GM23338 (cell line): ENCODE results near the gene ADIPOR1. TPM values are rescaled to one million over a fixed set of nuclear protein-coding genes. Genes with fewer than 3 reads are reported as not detected.

Experiments used
- ATAC-seq: fragments of 200-7000 bp; cut with Tn5 transposase; 3 replicates; pipeline ENCODE4 v1.9.1; 2020
- DNase-seq: peaks from one replicate; pipeline ENCODE4 v3.0.0-alpha.2; 2015; ENCODE audit warnings: low spot score
- H2AFZ ChIP-seq: fragments of 200-600 bp; sonication (generic); 2 replicates; pipeline ENCODE4 v1.8.0; 2016; ENCODE audit warnings: antibody characterized with exemption, mild to moderate bottlenecking, moderate library complexity
- H3F3A ChIP-seq: fragments of 200-600 bp; sonication (generic); replicated peaks from 2 replicates; pipeline ENCODE4 v1.8.0; 2017; ENCODE audit warnings: antibody characterized with exemption, mixed run types, low read depth
- H3K27ac ChIP-seq: fragments of 200-600 bp; sonication (generic); 2 replicates; pipeline ENCODE4 v1.6.1; 2016; ENCODE audit warnings: low read depth
- H3K27me3 ChIP-seq: fragments of 200-600 bp; sonication (generic); 2 replicates; pipeline ENCODE4 v1.8.0; 2016; ENCODE audit warnings: mild to moderate bottlenecking, mixed run types, moderate library complexity; ENCODE audit not compliant: insufficient read depth
- H3K36me3 ChIP-seq: fragments of 200-600 bp; sonication (generic); 2 replicates; pipeline ENCODE4 v1.8.0; 2016; ENCODE audit warnings: mild to moderate bottlenecking; ENCODE audit not compliant: insufficient read depth
- H3K4me1 ChIP-seq: fragments of 200-600 bp; sonication (generic); 2 replicates; pipeline ENCODE4 v1.8.0; 2016; ENCODE audit warnings: mild to moderate bottlenecking, moderate library complexity; ENCODE audit not compliant: insufficient read depth
- H3K4me2 ChIP-seq: fragments of 200-600 bp; sonication (generic); 2 replicates; pipeline ENCODE4 v1.7.1; 2017; ENCODE audit warnings: mixed run types
- H3K4me3 ChIP-seq: fragments of 200-600 bp; sonication (generic); 2 replicates; pipeline ENCODE4 v1.6.1; 2016; ENCODE audit warnings: mixed run types
- H3K79me2 ChIP-seq: fragments of 200-600 bp; sonication (generic); replicated peaks from 2 replicates; pipeline ENCODE4 v1.8.0; 2017; ENCODE audit warnings: mild to moderate bottlenecking; ENCODE audit not compliant: insufficient read depth
- H3K9me2 ChIP-seq: fragments of 200-600 bp; sonication (generic); 2 replicates; pipeline ENCODE4 v1.8.0; 2017; ENCODE audit not compliant: insufficient read depth
- H4K20me1 ChIP-seq: fragments of 200-600 bp; sonication (generic); replicated peaks from 2 replicates; pipeline ENCODE4 v1.8.0; 2017; ENCODE audit warnings: mild to moderate bottlenecking; ENCODE audit not compliant: insufficient read depth
- H3K27ac Mint-ChIP-seq: 2 replicates; pipeline ENCODE4 v1.8.0; 2020; ENCODE audit warnings: inconsistent platforms, mild to moderate bottlenecking, moderate library complexity, mixed read lengths
- H3K27me3 Mint-ChIP-seq: 3 replicates; pipeline ENCODE4 v1.8.0; 2022; ENCODE audit warnings: low read depth, mild to moderate bottlenecking, moderate library complexity, mixed read lengths, inconsistent platforms; ENCODE audit not compliant: insufficient read depth, poor library complexity
- H3K36me3 Mint-ChIP-seq: 3 replicates; pipeline ENCODE4 v1.8.0; 2021; ENCODE audit warnings: low read depth, mild to moderate bottlenecking, inconsistent platforms, moderate library complexity, mixed read lengths
- H3K4me1 Mint-ChIP-seq: 3 replicates; pipeline ENCODE4 v1.8.0; 2020; ENCODE audit warnings: mild to moderate bottlenecking, inconsistent platforms, mixed read lengths
- H3K4me3 Mint-ChIP-seq: 3 replicates; pipeline ENCODE4 v1.8.0; 2021; ENCODE audit warnings: moderate library complexity, mild to moderate bottlenecking, inconsistent platforms, mixed read lengths
- H3K9me3 Mint-ChIP-seq: 3 replicates; pipeline ENCODE4 v1.8.0; 2020; ENCODE audit warnings: moderate library complexity, mild to moderate bottlenecking, inconsistent platforms, mixed read lengths
- POLR2AphosphoS5 ChIP-seq: IDR thresholded peaks from 2 replicates; pipeline ENCODE4 v1.6.1; 2016; ENCODE audit warnings: antibody characterized with exemption, low read depth
- ZNF331 ChIP-seq: fragments of 250-450 bp; sonication (Bioruptor Pico); IDR thresholded peaks from 2 replicates; pipeline ENCODE4 v1.5.0; 2020; ENCODE audit warnings: low read depth, mild to moderate bottlenecking, moderate library complexity
- ZNF462 ChIP-seq: fragments of 250-450 bp; sonication (Bioruptor Pico); IDR thresholded peaks from 2 replicates; pipeline ENCODE4 v1.5.0; 2020; ENCODE audit warnings: mild to moderate bottlenecking, moderate library complexity
- polyA plus RNA-seq: library from polyadenylated mRNA; unstranded; fragments of >200 nt; fragmentation: Nextera tagmentation; extraction: Ambion mirVana; gene quantifications from 2 replicates; pipeline ENCODE4 v1.2.1, GENCODE V29; 2016
- total RNA-seq: library from RNA; depleted of rRNA; stranded (reverse); fragments of >200 nt; shearing (Covaris generic); gene quantifications from 2 replicates; pipeline ENCODE4 v1.2.3, GENCODE V29; 2014
- TF ChIP-seq, protein P1 (sequence below), 2 experiments: fragments of 200-600 bp in 1 of 2; sonication (generic) in 1 of 2; conservative IDR thresholded peaks; 2 replicates each; pipeline versions ENCODE4 v1.5.1 to v1.6.1; 2016 to 2017; ENCODE audit warnings: antibody characterized with exemption in 2 of 2, low read depth in 2 of 2, mild to moderate bottlenecking in 2 of 2, moderate library complexity in 1 of 2

The ADIPOR1 gene
- total and polyA plus RNA-seq, 2 experiments from 2014 or later: 47.2 to 59.1 TPM

DNA sequence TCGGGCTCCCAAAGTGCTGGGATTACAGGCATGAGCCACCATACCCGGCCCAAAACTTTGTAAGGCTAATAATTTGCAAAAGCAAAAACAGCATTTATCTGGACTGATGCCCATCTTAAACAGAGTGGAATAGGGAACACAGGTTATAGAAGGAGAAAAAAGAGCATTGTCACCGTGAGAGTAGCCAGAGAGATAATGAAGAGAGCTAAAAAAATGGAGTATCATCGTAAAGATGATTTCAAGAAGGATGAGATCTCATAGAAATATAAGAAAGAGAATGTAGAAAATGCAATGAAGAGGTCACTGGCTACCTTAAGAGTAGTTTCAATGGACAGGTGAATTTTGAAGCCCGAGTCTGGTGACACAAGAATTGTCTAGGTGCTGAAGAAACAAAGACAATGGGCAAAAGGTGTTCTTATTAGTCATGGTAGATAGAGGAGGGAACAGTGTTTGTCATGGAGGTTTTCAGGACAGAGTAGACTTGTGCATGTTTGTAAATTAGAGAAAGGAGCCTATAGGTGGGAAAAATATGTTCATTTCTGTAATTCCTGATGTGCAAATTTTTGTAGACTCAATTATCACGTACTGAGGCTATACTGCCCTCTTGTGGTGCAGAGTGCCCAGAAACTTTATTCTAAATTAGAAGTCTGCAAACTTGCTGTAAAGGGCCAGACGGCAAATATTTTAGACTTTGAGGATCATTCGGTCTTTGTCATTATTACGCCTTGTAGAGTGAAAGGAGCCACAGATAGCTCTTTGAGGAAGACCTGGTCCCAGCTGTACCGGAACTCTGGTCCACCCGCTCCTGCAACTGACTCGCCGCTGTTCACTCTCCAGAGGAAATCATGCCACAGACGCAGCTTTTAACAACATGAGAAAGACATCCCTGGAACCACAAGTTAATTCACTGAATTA is 41.0 kb upstream of the ADIPOR1 start:
- Mint-ChIP-seq H3K36me3 (no peaks in the 10 kb centered on the region), H3K27ac (peak overlapping the region; percentile 26; the same call in 1 of the 2 replicates), H3K4me3 (no peak overlapping the region), H3K4me1 (peaks cover 19% of the 10 kb centered on the region), H3K27me3 (no peaks in the 10 kb centered on the region), H3K9me3 (no peaks in the 10 kb centered on the region)
- no peaks in the 10 kb centered on the region for H3K36me3 ChIP-seq
- TF ChIP-seq ZNF462 (CRISPR knock-in tag) (no peak), POLR2AphosphoS5 (no peak), ZNF331 (CRISPR knock-in tag) (no peak)
- TF ChIP-seq, protein P1, sequence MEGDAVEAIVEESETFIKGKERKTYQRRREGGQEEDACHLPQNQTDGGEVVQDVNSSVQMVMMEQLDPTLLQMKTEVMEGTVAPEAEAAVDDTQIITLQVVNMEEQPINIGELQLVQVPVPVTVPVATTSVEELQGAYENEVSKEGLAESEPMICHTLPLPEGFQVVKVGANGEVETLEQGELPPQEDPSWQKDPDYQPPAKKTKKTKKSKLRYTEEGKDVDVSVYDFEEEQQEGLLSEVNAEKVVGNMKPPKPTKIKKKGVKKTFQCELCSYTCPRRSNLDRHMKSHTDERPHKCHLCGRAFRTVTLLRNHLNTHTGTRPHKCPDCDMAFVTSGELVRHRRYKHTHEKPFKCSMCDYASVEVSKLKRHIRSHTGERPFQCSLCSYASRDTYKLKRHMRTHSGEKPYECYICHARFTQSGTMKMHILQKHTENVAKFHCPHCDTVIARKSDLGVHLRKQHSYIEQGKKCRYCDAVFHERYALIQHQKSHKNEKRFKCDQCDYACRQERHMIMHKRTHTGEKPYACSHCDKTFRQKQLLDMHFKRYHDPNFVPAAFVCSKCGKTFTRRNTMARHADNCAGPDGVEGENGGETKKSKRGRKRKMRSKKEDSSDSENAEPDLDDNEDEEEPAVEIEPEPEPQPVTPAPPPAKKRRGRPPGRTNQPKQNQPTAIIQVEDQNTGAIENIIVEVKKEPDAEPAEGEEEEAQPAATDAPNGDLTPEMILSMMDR (conservative IDR thresholded peaks at IDR 0.05; ENCODE audit: low read depth in 2 of 2): peak; percentile 76 to 96
- H3K4me1 ChIP-seq: 0 out of 2 replicates have a peak, but pooled peaks cover 9% of the 10 kb centered on the region
- 0 out of 2 replicates have a peak overlapping the region, but pooled peaks have one; percentile 36 for H2AFZ ChIP-seq
- no peaks in the 10 kb centered on the region for H3K79me2 ChIP-seq
- no peaks in the 10 kb centered on the region for H3F3A ChIP-seq
- no peaks in the 10 kb centered on the region for H3K27me3 ChIP-seq
- H3K4me3 ChIP-seq: 0 out of 2 replicates have a peak overlapping the region, but pooled peaks have one; percentile 8
- no peaks in the 10 kb centered on the region for H3K9me2 ChIP-seq
- H3K27ac ChIP-seq: no peak overlapping the region
- H4K20me1 ChIP-seq: no peaks in the 10 kb centered on the region
- ATAC-seq (peak; percentile 51), DNase-seq (peak; percentile 85)
- H3K4me2 ChIP-seq: no peak overlapping the region
